ENCODE data around the gene CNPY1. TPM values are rescaled to one million over a fixed set of nuclear protein-coding genes. Genes with fewer than 3 reads are reported as not detected.

CNPY1 gene
- total RNA-seq, 1 experiment from 2014 or later, result not detected

GRCh38 chr7:155523168-155523675 is 23.1 kb downstream of the CNPY1 start:
- no peak overlapping the region for H3K14ac ChIP-seq (ENCODE audit: insufficient read depth, low read length)
- H3K27ac ChIP-seq (ENCODE audit: insufficient read length, low read depth, low read length), result no peak overlapping the region
- no peaks in the 10 kb centered on the region for H4K20me1 ChIP-seq (ENCODE audit: control insufficient read depth, insufficient read depth, insufficient read length)
- no peak overlapping the region for H4K8ac ChIP-seq (replicated peaks; ENCODE audit: insufficient read length, low read depth, low read length)
- H3K4me3 Mint-ChIP-seq, result no peak overlapping the region
- no peak overlapping the region for H3K9ac ChIP-seq (ENCODE audit: extremely low read depth, insufficient read length, low read length)
- peaks cover 98% of the 10 kb centered on the region for H3K27me3 Mint-ChIP-seq (ENCODE audit: low read depth)
- peaks cover 0 to 2% (median 0%) of the 10 kb centered on the region in 3 experiments; a peak in 1 of 7 replicates for H3K36me3 Mint-ChIP-seq (ENCODE audit: insufficient read depth in 1 of 3, low read depth in 3 of 3)
- H3K79me2 ChIP-seq (ENCODE audit: insufficient read depth, low read length), result no peaks in the 10 kb centered on the region
- H3K4me1 Mint-ChIP-seq, result no peaks in the 10 kb centered on the region
- no peak overlapping the region for H3T11ph ChIP-seq (ENCODE audit: low read length)
- H2BK120ac ChIP-seq (ENCODE audit: low read depth, low read length, poor library complexity, severe bottlenecking), result no peak overlapping the region
- H2BK5ac ChIP-seq (ENCODE audit: insufficient read length, low read length), result no peak overlapping the region
- no peak for DNase-seq
- H3K27ac Mint-ChIP-seq, result no peak overlapping the region
- no peak overlapping the region for H4K91ac ChIP-seq (ENCODE audit: insufficient read length, low read depth, low read length)
- no peaks in the 10 kb centered on the region for H3K23me2 ChIP-seq (ENCODE audit: insufficient read length, low read depth, low read length, poor library complexity, severe bottlenecking)
- no CpG with 5 or more reads among the region's 16 CpGs for WGBS (ENCODE audit: extremely low coverage, insufficient read length, low lambda C conversion rate)
- no peak overlapping the region for H3K23ac ChIP-seq (ENCODE audit: insufficient read length, low read depth, low read length)
- no peak overlapping the region for H3K18ac ChIP-seq (ENCODE audit: insufficient read length, low read depth, low read length)
- H2AFZ ChIP-seq (ENCODE audit: low read length), result no peak overlapping the region
- H3K79me1 ChIP-seq (ENCODE audit: insufficient read depth, low read depth, low read length, poor library complexity, severe bottlenecking), result no peaks in the 10 kb centered on the region
- no peak overlapping the region for H3K4ac ChIP-seq (ENCODE audit: low read depth, low read length)
- no peak overlapping the region for H2BK12ac ChIP-seq (ENCODE audit: insufficient read length, low read depth, low read length)
- no peaks in the 10 kb centered on the region for H3K4me1 ChIP-seq (ENCODE audit: insufficient read depth, low read length)
- no peak overlapping the region for H2AK5ac ChIP-seq (ENCODE audit: insufficient read length, low read length)
- no peak overlapping the region for H3K56ac ChIP-seq (ENCODE audit: insufficient read length, low read depth, low read length)
- H2BK15ac ChIP-seq (ENCODE audit: low read depth, low read length), result no peak overlapping the region
- no peak overlapping the region for H4K5ac ChIP-seq (ENCODE audit: insufficient read length, low read depth, low read length)
- H3K4me2 ChIP-seq (ENCODE audit: insufficient read depth, insufficient read length, low read length), result no peak overlapping the region
- no peak for TF ChIP-seq CTCF (conservative IDR thresholded peaks at IDR 0.05)
- H2BK20ac ChIP-seq (ENCODE audit: low read depth, low read length, poor library complexity, severe bottlenecking), result no peak overlapping the region
- no peaks in the 10 kb centered on the region for H3K9me3 ChIP-seq (ENCODE audit: control insufficient read depth, low read depth, low read length)
- H3K27me3 ChIP-seq (ENCODE audit: insufficient read depth, low read length), result peaks cover 2% of the 10 kb centered on the region
- H3K9me3 Mint-ChIP-seq, result peaks cover 6 to 9% of the 10 kb centered on the region in 2 experiments

Measured in H9 (cell line).